LNCaP clone FGC (cell line): Measurements from ENCODE around the gene MYO18B.

Source experiments
- DNase-seq: peaks from one replicate; pipeline ENCODE4 v3.0.0-alpha.2; 2011; ENCODE audit warnings: low read depth
- H3K4me3 ChIP-seq: 2 replicates; pipeline ENCODE4 v1.5.1; 2011; ENCODE audit warnings: mild to moderate bottlenecking, low read depth, low read length, control low read depth
- TF ChIP-seq, protein P1 (sequence below): IDR thresholded peaks from 2 replicates; pipeline ENCODE4 v1.5.1; 2012; ENCODE audit warnings: mild to moderate bottlenecking; ENCODE audit not compliant: control insufficient read depth, insufficient read depth; ENCODE audit errors: extremely low read depth

The MYO18B gene

DNA sequence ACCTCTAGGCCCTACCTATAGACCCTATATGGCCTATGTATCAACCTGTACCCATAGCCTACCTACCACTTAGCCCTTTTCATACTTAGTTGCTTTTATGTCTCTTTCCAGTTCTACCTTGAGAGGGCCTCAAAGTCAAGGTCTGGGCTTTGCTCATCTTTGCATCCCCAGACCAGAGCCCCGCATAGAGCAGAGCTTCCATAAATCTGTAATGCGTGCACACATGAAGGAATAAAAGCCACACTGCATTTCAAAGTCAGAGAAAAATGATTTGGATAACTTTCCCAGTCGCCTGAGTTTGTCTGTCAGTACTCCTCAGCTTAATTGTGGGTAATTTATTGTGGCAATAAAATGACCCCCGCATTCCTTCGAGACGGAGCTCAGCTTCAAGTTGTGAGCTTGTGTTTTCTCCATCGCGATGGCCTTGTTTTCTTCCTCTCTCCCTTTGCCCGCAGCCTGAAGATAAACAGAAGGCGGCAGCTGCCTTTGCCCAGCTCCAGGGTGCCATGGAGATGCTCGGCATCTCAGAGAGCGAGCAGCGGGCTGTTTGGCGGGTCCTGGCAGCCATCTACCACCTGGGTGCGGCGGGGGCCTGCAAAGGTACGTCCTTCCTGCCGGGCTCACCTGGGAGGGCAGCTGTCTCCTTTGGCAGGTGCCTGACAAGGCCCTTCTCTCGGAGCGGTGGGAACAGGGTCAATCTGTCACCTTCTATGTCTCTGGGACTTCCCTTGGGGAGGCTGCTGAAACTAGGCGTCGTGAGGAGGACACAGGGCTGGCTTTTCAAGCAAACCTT is 55.7 kb downstream of the MYO18B start:
- TF ChIP-seq, protein P1, sequence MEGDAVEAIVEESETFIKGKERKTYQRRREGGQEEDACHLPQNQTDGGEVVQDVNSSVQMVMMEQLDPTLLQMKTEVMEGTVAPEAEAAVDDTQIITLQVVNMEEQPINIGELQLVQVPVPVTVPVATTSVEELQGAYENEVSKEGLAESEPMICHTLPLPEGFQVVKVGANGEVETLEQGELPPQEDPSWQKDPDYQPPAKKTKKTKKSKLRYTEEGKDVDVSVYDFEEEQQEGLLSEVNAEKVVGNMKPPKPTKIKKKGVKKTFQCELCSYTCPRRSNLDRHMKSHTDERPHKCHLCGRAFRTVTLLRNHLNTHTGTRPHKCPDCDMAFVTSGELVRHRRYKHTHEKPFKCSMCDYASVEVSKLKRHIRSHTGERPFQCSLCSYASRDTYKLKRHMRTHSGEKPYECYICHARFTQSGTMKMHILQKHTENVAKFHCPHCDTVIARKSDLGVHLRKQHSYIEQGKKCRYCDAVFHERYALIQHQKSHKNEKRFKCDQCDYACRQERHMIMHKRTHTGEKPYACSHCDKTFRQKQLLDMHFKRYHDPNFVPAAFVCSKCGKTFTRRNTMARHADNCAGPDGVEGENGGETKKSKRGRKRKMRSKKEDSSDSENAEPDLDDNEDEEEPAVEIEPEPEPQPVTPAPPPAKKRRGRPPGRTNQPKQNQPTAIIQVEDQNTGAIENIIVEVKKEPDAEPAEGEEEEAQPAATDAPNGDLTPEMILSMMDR, result no peak
- no peak overlapping the region for H3K4me3 ChIP-seq
- no peak for DNase-seq

DNA sequence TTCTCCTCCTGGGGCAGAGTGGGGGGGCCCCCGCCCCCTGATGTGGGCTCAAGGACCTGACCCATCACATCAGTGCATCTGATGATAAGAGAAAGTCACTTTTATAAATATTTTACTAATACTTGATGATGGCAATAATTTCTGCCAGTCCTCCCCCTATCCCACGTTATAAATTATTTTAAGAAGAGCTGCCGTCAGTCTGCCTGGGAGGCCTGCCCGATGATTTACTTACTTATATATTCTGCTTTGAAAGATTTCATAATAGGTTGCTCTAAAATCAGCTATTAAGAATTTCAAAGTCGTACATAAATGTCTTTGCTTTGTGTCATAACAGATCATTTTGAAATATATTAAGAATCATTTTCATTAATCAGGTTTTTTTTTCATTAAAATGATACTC is 58.8 kb downstream of the MYO18B start:
- no peak for DNase-seq
- H3K4me3 ChIP-seq, result no peak overlapping the region
- TF ChIP-seq, protein P1, result no peak

DNA sequence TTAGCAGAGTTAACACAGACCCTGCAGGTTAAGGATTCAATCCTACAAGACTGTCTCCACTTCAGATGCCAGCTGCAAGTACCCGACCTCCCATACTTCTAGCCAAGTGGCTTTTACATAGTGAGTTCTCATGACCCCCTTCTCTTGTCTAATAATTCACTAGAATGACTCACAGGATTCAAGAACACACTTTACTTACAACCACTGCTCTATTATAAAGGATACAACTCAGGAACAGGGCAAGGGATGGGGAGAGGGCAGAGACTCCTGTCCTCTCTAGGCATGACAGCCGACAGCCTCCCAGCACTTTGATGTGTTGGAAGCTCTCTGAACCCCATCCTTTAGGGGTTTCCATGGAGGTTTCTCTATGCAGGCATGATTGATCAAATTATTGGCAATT is 60.0 kb downstream of the MYO18B start:
- TF ChIP-seq, protein P1, result no peak
- no peak overlapping the region for H3K4me3 ChIP-seq
- no peak for DNase-seq

DNA sequence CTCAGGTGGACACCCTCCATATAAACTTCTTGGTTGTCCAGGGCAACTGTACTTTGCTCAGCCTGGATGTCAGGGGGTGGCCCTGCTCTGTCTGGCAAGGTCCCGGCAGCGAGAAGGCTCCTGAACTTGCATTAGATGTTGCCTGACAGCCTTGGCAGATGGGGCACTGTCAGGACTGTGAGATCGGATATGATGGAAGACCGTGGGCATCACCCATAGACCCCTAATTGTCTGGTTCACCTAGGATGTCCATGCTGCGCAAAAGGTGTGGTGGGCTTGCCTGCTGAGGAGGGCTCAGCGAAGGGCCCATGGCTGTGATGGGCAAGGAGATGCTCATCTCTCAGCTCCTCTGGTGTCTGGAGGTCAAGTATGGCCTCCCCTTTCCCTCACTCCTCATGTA is 62.7 kb downstream of the MYO18B start:
- no peak overlapping the region for H3K4me3 ChIP-seq
- TF ChIP-seq, protein P1, result no peak
- DNase-seq, result no peak

DNA sequence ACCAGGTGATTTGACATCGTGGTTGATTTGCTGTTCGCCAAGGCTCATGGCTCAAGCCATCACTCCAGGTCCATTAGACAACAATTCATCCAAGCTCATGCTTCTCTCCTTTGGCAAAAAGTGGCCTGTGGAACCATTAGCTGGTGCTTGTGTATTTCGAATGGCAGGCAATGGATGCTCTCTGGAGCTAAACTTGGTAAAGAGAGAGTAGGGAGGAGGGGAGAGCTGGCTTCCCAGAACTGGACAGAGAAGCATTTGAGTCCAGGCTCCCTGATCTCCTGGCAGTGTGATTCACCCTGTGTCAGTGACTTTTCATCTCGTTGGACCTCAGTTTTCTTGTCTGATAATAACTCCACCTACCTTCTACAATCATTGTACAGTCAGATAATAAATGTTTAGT is 64.6 kb downstream of the MYO18B start:
- no peak overlapping the region for H3K4me3 ChIP-seq
- TF ChIP-seq, protein P1, result no peak
- no peak for DNase-seq

DNA sequence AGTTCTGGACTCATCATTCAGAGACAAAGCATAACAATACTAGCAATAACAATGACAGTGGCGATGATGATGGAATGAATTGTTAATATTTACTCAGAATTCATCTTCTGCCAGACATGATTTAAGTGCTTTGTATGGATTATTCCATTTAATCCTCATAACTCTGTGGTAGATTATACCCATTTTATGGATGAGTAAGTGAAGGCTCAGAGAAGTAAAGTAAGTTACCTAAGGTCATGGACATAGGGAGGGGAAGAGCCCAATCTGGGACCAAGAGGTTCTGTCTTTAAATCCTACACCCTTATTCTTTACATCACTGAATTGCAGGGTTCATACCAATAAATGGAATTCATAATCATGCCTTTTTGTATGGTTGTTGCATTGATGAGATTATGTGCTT is 72.7 kb downstream of the MYO18B start:
- H3K4me3 ChIP-seq, result no peak overlapping the region
- TF ChIP-seq, protein P1, result no peak
- DNase-seq, result no peak

DNA sequence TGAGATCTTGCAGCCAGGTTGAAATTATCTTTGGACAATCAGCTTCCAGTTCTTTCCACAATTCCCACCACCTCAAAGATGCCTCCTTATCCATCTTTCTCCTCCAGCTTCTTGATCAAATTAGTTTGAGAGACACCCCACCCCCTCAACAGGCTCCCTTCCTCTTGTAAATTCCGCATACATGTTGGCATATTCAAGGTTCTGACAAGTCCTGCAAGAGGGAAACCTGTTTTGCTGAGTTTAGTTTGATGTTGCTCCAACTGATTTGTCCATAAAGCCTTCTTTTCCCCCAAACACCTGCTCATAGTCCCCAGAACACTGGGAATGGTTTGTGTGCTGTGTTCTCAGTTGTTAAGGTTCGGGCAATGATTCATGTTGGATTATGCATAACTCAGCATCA is 73.6 kb downstream of the MYO18B start:
- DNase-seq, result no peak
- TF ChIP-seq, protein P1, result no peak
- no peak overlapping the region for H3K4me3 ChIP-seq
